C4-2B (cell line): ENCODE results near the gene RSPO3.

ENCODE experiments used
- ZFX ChIP-seq: fragments of 450-650 bp; IDR thresholded peaks from 2 replicates; pipeline ENCODE4 v1.6.1; 2017
- TF ChIP-seq, protein P1 (sequence below): fragments of 450-650 bp; conservative IDR thresholded peaks from 2 replicates; pipeline ENCODE4 v1.5.1; 2017; ENCODE audit warnings: mild to moderate bottlenecking

- TF ChIP-seq, protein P1, sequence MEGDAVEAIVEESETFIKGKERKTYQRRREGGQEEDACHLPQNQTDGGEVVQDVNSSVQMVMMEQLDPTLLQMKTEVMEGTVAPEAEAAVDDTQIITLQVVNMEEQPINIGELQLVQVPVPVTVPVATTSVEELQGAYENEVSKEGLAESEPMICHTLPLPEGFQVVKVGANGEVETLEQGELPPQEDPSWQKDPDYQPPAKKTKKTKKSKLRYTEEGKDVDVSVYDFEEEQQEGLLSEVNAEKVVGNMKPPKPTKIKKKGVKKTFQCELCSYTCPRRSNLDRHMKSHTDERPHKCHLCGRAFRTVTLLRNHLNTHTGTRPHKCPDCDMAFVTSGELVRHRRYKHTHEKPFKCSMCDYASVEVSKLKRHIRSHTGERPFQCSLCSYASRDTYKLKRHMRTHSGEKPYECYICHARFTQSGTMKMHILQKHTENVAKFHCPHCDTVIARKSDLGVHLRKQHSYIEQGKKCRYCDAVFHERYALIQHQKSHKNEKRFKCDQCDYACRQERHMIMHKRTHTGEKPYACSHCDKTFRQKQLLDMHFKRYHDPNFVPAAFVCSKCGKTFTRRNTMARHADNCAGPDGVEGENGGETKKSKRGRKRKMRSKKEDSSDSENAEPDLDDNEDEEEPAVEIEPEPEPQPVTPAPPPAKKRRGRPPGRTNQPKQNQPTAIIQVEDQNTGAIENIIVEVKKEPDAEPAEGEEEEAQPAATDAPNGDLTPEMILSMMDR: no peak
- TF ChIP-seq ZFX: no peak
Measured at GRCh38 chr6:127192911-127193541, 74.6 kb downstream of the RSPO3 start.
